ENCODE results near the gene BAIAP2L2. TPM values are rescaled to one million over a fixed set of nuclear protein-coding genes. Genes with fewer than 3 reads are reported as not detected.

Gene BAIAP2L2
- total and polyA plus RNA-seq, 2 donors (not counting 3 experiments of a cell fraction or from before 2014, with no cell fraction given): 0.20 to 0.35 TPM

GRCh38 chr22:38083931-38084631 lies 26.4 kb downstream of the BAIAP2L2 start, which contains the start of gene SLC16A8:
Gene SLC16A8 (minus strand): TSS chr22:38084184. CDS start chr22:38082873, 1,311 bp downstream.
- Histone ChIP-seq H3K27me3 (ENCODE audit: control insufficient read depth in 2 of 2, insufficient read depth in 2 of 2, low read length in 2 of 2) (peaks cover 13 to 14% of the 10 kb centered on the region in 2 experiments), H4K20me1 (replicated peaks; ENCODE audit: control insufficient read depth, extremely low read depth, insufficient read depth, low read length) (no peaks in the 10 kb centered on the region), H3K4me2 (ENCODE audit: insufficient read depth, low read length) (no peak within 1 kb of the TSS), H3K4me3 (replicated peaks in 1 of 3; ENCODE audit: insufficient read depth in 1 of 3, low read depth in 1 of 3, low read length in 3 of 3) (no peak within 1 kb of the TSS), H3K36me3 (ENCODE audit: control insufficient read depth in 2 of 2, extremely low read depth in 1 of 2, insufficient read depth in 2 of 2, low read length in 2 of 2) (no peaks in the 10 kb centered on the region), H3K4me1 (ENCODE audit: control insufficient read depth, extremely low read depth, insufficient read depth, low read length) (peaks cover 5% of the 10 kb centered on the region), H2AFZ (ENCODE audit: low read depth, low read length) (no peak within 1 kb of the TSS), H3K9ac (replicated peaks; ENCODE audit: extremely low read depth, insufficient read depth, low read length) (no peak within 1 kb of the TSS), H3K9me1 (replicated peaks; ENCODE audit: control insufficient read depth, extremely low read depth, insufficient read depth, low read length) (no peaks in the 10 kb centered on the region), H3K9me3 (replicated peaks; ENCODE audit: control insufficient read depth, insufficient read depth, low read length) (no peaks in the 10 kb centered on the region), H3K79me2 (ENCODE audit: control insufficient read depth, insufficient read depth, low read length) (no peaks in the 10 kb centered on the region), H3K27ac (ENCODE audit: insufficient read depth, low read depth, low read length) (no peak within 1 kb of the TSS)
- dilution Hi-C loops (cut with MboI; ENCODE audit: extremely low pct_ligation_motif_present, low sequenced_read_pairs) (no loop called here), intact Hi-C loops (cut with micrococcal nuclease) (no loop called here)
- ChIA-PET POLR2A (no interaction called here), CTCF (interaction anchor here (1.0 kb wide), 1 partner anchor 9 kb away, joined by 3 read pairs; no protein-coding TSS in a partner anchor)
- FAIRE-seq (no peak), DNase-seq (ENCODE audit: low read depth, low spot score) (no peak)
- BruUV-seq (replicated peaks): no TSS peak
- TF ChIP-seq MYC (IDR thresholded peaks at IDR 0.05; ENCODE audit: low read depth, low read length) (no peak), MAX (IDR thresholded peaks at IDR 0.05; ENCODE audit: insufficient read depth, insufficient read length) (no peak), POLR2A (IDR thresholded peaks at IDR 0.05; ENCODE audit: low read depth, low read length) (no peak)

- H3K9ac ChIP-seq (replicated peaks; ENCODE audit: extremely low read depth, insufficient read depth, low read length): no peak overlapping the region
- no peaks in the 10 kb centered on the region for H3K9me1 ChIP-seq (replicated peaks; ENCODE audit: control insufficient read depth, extremely low read depth, insufficient read depth, low read length)
- H3K4me3 ChIP-seq (replicated peaks in 1 of 3; ENCODE audit: insufficient read depth in 1 of 3, low read depth in 1 of 3, low read length in 3 of 3): no peak overlapping the region
- intact Hi-C loops (cut with micrococcal nuclease) (no loop called here), dilution Hi-C loops (cut with MboI; ENCODE audit: extremely low pct_ligation_motif_present, low sequenced_read_pairs) (no loop called here)
- POLR2A ChIA-PET: no interaction called here
- no peak overlapping the region for H2AFZ ChIP-seq (ENCODE audit: low read depth, low read length)
- peaks cover 9 to 12% of the 10 kb centered on the region in 2 experiments for H3K27me3 ChIP-seq (ENCODE audit: control insufficient read depth in 2 of 2, insufficient read depth in 2 of 2, low read length in 2 of 2)
- no peaks in the 10 kb centered on the region for H3K36me3 ChIP-seq (ENCODE audit: control insufficient read depth in 2 of 2, extremely low read depth in 1 of 2, insufficient read depth in 2 of 2, low read length in 2 of 2)
- FAIRE-seq (no peak), DNase-seq (ENCODE audit: low read depth, low spot score) (no peak)
- TF ChIP-seq POLR2AphosphoS5 (IDR thresholded peaks at IDR 0.05; ENCODE audit: insufficient read depth, low read depth, low read length) (no peak), POLR2A (IDR thresholded peaks at IDR 0.05; ENCODE audit: low read depth, low read length) (no peak), FOS (IDR thresholded peaks at IDR 0.05; ENCODE audit: borderline replicate concordance, insufficient read depth, low read length) (no peak), CTCF (IDR thresholded peaks at IDR 0.05; ENCODE audit: extremely low read depth in 1 of 2, insufficient read depth in 1 of 2, low read depth in 1 of 2, low read length in 2 of 2) (no peak), EZH2 (IDR thresholded peaks at IDR 0.05; ENCODE audit: borderline replicate concordance, low read depth, low read length, severe bottlenecking) (no peak)
- H3K9me3 ChIP-seq (replicated peaks; ENCODE audit: control insufficient read depth, insufficient read depth, low read length): no peaks in the 10 kb centered on the region
- CTCF ChIA-PET: interaction anchor here (1.0 kb wide), 1 partner anchor 10 kb away, joined by 3 read pairs; no protein-coding TSS in a partner anchor
- H3K4me1 ChIP-seq (ENCODE audit: control insufficient read depth, extremely low read depth, insufficient read depth, low read length): peaks cover 5% of the 10 kb centered on the region
- H4K20me1 ChIP-seq (replicated peaks; ENCODE audit: control insufficient read depth, extremely low read depth, insufficient read depth, low read length): no peaks in the 10 kb centered on the region
- H3K4me2 ChIP-seq (ENCODE audit: insufficient read depth, low read length): no peak overlapping the region
- no peaks in the 10 kb centered on the region for H3K79me2 ChIP-seq (ENCODE audit: control insufficient read depth, insufficient read depth, low read length)
- no peak overlapping the region for H3K27ac ChIP-seq (ENCODE audit: insufficient read depth, low read depth, low read length)
- no TSS peak for BruUV-seq (replicated peaks)
Measured at GRCh38 chr22:38082986-38083710, 27.3 kb downstream of the BAIAP2L2 start.
